Pulmonary artery endothelial cell (primary cell): Measurements from ENCODE around the gene GABBR2. TPM values are rescaled to one million over a fixed set of nuclear protein-coding genes. Genes with fewer than 3 reads are reported as not detected.

ENCODE experiments used
- DNase-seq: peaks from one replicate; pipeline ENCODE4 v3.0.0-alpha.2; 2011; ENCODE audit warnings: low read depth, low spot score
- total RNA-seq: library from RNA; depleted of rRNA; stranded (reverse); fragments of >200 nt; gene quantifications from 2 replicates; pipeline ENCODE4 v1.2.3, GENCODE V29; 2014

Gene GABBR2
- total RNA-seq, result 13.7 and 23.3 TPM in 2 replicates

DNA sequence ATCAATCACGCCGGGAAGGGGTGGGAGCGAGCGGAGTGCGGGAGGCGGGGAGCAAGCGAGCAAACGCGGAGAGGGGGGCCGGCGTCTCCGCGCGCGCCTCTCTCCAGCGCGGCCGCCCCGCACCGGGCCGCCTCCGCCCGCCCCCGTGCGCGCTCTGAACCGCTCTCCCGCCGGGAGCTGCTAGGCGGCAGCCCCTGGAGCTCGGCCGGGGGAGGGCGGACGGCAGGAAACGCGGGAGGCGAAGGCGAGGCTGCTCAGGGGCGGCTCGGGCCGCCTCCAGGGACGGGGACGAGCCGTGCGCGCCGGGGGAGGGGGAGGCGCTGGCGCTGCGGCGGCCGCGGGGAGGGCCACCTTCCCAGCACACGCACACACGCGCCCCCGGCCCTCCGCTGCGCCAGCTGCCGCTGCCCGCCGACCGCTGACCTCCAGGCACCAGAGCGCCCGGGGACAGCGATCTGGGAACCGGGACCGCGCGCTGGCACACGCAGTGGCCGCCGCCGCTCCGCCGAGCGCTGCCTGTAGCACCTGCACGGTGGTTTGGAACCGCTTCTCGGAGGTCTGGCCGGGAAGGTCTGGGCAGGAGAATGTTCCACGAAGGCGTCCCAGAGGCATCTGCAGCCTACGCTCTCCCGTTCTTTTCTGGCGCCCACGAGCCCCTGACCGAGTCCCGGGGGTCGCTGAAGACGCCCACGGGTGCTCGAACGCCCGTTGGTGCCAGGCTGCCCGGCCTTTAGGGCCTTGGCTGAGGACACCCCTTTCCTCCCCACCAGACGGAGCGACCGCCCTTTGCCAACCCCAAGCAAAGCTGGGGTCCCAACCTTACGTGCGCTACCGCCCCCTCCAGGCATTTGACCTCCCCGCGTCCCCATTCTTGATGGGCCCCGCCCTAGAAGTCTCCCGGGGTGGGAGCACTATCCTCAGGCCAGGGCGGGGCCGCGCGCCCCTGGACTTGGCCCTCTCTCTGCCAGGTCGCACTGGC lies at the start of gene GABBR2:
Gene GABBR2 (minus strand): TSS at position 3 of the 979 bp plus-strand sequence. CDS start 198 bp downstream, outside the sequence.
- no peak for DNase-seq

DNA sequence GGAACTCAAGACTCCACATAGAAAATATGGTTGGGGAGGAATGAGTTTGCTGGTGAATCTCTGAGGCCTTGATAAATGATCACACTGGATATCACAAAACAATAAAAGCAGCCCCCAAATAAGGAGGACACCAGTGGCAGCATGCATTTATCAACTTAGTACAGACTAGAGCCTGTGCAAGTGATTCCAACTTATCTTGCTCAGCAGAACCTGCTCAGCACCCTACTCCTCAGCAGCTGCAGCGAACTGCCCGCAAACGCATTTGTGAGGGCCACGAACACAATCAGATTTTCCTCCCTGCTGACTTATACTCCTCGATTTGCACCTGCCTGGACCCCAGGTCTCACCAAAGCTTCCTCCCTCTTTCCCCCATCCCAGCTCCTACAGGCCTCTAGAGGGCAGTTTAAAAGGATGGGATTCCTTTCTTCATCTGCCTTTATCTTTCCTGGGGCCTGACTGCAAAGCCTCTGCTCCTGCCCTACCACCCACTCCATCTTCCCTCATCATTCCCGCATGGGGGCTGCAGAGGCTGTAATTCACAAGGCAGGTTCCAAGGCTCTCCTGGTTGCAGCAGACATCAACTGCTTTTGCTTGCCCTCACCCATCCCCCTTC lies 46.4 kb upstream of the GABBR2 start:
- no peak for DNase-seq

DNA sequence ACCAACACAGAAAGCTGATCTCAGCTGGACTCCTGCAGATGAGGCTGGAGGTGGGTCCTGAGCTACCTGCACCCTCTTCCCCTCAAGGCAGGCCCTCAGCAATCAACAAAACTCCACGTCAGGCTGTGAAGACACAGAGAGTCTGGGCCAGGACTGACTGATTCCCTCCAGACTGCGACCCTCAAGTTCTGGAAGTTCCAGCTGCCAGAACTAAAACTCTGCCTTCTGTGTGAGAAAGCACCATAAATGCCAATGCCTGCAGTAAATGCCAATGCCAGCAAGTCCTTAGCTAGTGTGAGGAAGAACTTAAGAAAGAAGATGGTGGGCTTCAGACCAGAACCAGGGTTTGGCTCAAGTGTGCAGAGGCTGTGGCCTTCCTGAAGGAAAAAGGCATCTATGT lies 42.5 kb upstream of the GABBR2 start:
- no peak for DNase-seq

DNA sequence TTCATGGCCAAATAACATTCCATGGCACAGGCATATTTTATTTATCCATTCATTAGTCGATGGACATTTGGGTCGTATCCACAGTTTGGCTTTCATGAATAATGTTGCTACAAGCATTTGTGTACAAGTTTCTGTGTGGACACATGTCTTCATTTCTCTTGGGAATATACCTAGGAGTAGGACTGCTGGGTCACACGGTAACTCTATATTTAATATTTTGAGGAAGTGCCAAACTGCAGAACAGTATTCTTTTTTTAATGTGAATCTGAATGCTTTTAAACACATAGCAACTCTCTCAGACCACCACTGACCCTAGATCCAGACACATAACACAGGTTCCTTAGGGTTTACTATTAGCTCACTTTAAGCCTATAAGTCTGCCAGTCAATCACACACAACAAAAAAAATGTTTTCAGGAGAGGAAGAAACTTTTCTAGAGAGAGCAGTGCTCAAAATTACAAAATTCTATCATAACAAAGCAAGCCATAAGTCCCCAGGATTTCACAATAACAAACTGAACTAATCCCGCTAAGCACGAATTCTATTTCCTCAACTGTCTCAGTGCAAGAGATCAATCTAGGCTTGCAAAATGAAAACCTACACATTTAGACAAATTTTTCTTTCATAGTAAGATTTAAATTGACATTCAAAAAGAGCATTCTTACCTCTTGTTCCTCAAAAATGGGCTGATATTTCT lies 41.8 kb upstream of the GABBR2 start:
- no peak for DNase-seq

DNA sequence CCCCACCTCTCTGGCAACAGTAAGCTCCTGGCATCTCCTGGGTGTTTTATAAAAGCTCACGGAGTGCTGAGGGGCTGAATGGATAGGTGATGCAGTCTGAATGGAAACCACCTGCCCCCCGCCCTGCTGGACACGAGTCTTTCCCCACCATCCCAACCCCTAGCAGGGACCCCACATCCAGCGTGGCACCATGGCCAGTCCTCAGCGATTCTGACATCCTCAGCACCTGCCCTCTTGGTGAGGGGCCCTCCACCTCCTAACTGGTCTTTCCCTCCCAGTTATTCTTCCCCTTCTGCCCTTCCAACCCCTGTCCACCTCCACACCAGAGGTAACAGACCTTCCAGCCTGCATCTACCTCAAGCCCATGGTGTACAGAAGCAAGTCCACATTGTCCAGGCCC lies 38.7 kb upstream of the GABBR2 start:
- no peak for DNase-seq

DNA sequence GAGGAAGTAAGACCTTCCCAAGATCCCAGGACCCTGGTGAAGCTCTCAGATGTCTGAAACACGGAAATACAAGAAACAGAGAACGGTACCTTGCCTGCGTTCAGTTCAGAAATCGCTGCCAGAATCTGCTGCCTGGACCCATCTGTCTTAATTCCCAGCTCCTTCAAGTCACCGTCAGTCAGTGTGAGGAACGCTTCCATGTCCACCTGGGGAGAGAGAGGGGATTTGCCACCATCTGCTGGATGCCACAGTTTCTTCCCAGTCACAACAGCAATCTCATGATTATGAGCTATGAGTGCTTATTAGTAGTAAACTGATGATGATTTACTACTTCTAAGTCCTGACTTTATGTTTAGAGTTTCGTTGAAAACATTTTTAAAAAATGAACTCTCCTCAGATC lies 36.7 kb upstream of the GABBR2 start:
- DNase-seq, result no peak

DNA sequence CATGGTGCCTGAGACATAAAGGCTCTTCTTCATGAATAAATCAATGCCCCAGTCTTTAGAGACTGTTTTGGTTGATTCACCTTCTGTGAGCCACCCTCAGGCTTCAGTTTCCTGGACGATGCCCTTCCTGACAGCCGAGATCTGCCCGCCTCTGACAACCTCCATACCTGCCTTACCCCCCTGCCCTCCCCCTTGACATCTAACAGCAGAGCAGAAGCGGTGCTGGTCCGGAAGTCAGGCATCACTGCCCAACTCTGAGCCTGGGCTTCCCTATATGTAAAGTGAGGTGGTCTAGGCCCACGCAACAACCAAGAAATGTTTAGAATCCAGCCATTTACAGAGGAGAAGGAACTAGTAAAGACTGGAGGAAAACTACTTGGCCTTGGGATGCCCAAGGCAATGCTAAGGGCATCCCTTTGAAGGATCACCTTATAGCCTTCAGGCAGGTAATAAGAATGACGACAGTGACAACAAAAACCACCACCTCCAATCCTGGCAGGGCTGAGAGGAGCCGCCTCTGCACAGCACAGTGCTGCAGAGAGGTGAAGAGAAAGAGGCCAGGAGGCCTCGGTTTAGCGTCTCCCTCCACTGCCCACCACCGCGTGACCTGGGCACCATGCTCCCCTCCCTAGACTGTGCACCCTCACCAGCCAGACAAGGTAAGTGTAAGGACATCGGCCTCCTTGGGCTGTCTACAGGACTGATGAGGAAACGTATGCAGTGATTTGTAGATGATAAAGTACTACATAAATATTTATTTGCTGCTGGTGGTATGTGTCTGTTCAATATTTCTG lies 35.3 kb upstream of the GABBR2 start:
- DNase-seq, result no peak

DNA sequence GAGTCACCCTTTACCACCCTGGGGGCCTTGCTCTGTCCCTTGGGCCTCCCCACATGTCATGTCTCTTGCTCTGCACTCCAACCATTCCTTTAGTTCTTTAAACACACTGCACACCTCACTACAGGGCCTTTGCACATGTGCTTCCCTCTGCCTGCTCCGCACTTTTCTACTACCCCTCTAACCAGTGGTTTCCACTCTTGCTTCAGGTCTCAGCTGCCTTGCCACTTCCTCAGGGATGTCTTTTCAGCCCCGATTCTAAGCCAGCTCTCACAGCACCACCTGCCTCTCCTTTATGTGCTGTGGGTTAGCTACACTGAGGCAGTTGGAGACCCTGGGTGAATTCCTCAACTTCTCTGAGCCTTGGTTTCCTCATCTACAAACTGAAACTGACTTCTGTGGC lies 34.6 kb upstream of the GABBR2 start:
- no peak for DNase-seq

DNA sequence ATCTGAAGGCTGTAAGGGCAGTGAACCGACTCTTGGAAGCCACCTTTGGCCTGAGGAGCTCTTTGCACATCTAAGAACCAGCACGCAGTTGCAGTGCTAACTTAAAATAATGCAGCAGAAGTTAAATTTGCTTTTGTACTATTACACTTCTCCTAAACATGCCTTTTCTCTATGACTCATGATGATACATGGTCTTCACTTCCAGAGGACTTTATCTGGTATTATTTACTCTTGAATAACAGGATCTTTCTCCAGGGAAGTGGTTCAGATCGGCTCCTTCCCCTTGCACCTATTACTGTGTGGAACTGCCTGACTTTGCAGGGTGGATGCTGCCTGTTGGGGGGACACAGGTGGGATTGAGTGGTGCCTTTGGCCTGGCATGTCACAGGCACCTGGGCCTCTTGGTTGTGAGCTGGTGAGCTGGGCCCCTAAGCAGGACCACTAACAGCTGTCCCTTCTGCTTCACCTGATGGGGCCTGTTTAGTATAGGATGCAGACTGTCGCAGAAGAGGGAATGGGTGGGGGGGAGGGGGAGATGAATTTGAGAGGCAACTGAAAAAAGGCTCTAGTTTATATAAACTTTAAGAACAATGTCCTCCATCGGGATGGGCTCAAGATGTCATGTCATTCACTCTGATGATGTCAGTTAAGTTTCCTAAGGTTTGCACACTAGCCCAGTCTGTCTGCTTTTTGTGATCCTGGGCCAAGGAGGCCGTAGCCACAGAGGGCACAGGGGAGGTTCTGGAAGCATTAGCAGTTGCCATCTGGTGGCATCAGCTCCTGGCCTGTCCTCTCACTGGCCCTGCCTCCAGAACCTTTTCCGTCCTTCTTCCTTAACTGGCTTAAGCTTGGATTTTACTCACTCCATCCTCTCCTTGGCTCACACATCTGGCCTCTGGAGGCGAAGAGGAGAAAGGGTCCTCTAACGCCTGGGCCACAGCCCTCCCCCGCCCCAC lies 33.9 kb upstream of the GABBR2 start:
- DNase-seq, result no peak

DNA sequence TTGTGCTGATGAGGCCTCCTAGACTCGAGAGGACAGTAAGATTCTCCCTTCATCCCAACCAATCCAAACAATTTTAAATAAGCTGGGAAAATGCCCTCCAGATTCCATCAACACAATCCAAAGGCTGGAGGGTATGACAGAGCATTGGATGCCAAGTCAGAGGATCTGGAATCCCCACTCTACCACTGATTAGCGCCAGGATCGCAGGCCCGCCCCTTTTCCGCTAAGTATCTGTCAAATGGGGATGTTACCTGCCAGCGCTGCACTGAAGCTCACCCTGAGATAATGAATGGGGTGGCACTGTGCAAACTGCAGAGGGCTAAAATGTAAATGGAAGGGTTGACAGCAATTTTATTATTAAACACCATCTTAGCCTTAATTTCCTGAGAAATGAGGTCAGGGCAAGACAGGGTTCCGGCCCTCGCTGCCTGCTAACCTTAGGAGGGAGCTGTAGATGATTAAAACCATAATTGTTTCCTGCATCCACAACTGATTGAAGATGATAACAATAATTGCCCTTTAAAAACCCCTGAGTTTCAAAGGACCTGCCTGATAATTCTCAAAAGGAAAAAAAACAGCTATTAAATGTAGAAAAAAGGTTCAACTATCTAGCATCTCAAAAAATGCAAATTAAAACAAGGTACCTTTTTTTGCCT lies 31.6 kb upstream of the GABBR2 start:
- DNase-seq, result no peak

DNA sequence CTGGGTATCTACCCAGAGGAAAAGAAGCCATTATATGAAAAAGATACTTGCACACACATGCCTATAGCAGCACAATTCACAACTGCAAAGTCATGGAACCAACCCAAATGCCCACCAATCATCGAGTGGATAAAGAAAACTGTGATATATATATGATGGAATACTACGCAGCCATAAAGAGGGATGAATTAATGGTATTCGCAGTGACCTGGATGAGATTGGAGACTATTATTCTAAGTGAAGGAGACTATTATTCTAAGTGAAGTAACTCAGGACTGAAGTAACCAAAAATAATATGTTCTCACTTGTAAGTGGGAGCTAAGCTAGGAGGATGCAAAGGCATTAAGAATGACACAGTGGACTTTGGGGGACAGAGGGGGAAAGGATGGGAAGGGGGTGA lies 30.0 kb upstream of the GABBR2 start:
- no peak for DNase-seq

DNA sequence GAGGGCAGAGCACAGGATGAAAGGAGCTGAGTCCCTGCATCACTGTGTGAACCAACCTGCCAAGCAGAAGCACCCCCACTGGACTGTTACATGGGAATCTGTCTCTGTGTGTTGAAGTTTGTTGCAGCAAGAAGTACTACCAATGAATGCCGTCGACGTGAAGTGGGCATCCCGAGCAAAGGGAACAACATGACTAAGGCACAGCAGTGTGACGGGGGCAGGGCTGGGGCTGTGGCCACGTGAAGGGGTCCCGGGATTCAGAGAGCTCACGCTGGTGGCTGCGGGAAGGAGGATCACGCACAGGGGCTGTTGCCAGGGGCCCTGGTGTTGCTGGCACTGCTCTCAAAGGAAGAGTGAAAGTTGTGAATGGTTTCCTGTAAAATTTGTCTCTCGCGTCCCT lies 27.5 kb upstream of the GABBR2 start:
- no peak for DNase-seq

DNA sequence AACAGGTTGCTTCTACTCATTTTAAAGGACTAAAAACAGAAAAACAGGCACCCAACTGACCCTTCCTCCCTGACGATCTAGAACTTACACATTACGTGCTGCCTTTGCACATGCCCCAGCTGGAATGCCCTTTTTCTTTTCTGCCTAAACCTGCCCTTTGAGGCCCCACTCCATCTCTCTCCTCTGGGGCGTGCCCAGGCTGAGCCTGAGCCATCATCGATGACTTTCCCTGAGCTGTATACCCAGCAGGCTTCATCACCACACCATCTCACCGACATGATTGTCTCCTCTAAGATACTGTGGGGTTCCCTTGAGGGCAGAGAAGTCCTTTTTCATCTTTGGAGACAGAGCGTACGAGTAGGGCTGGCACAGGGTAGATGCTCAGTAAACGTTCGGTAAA lies 24.1 kb upstream of the GABBR2 start:
- no peak for DNase-seq

DNA sequence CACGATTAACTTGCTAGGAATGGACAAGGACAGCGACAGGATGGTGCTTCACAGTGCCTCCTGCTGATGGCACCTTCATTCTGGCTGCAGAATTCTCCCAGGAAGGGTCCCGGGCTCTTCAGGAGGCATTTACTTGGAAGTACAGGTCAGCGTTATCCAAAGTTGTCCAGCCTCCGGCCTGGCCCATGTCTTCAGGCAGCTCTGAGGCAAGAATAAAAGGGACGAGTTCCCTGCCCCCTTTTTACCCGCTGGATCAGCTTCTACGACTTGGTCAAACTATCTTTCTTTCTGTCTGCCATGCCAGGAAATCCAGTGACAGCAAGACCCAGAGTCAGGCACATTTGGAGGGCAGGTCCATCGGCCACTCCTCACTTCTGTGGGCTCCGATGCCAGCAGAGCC lies 23.4 kb upstream of the GABBR2 start:
- no peak for DNase-seq

DNA sequence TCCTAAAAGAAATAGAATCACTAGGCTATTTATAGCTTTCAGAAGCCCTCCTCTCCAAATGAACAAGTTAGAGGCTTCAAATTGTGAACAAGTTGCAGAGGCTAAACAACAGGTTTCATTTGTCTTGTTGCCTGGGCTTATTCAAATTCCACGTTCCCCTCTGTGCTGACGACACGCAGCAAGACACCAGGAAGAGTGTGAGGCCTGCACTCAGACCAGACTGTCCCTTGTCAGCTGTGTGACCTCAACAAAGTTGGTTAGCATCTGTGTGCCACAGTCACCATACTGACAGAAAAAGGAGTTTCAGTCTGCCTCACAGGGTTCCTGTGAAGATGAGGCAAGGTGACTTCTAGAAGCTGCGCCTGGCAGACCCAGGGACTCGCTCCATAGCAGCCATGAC lies 22.1 kb upstream of the GABBR2 start:
- DNase-seq, result no peak

DNA sequence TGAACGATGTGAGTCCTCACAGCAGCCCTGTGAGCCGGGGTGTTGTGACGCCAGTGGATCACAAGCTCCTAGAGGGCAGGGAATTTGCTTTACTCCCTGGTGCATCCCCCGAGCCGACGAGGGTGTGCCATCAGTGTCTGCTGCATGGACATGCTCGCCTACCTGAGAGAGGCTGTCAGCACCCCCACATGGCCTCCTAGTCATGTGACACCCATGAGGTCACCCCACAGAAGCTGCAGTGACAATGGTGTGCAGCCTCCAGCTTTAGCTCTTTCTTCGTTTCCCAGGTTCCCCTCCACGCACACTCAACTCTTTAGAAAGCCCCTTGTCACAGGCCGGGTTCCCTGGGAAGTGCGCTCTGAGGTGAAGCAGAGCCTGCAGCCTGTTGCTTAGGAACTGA lies 19.8 kb upstream of the GABBR2 start:
- no peak for DNase-seq

DNA sequence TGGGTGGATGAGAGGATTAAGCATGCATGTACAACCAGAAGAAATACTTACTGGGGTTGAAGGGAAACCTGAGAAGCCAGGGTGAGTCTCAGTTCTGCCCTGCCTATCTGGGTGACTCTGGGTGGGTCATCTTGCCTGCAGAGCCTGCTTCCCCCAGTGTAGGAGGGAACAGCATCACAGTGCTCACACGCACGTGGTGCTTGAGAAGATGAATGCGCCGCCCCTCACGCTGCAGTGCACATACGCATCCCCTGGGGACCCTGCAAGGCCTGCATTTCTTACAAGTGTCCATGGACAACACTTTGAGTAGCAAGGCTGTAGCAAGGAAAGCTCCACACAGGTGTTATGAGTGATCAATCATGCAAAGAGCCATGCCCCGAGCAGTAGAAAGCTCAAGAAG lies 18.7 kb upstream of the GABBR2 start:
- no peak for DNase-seq

DNA sequence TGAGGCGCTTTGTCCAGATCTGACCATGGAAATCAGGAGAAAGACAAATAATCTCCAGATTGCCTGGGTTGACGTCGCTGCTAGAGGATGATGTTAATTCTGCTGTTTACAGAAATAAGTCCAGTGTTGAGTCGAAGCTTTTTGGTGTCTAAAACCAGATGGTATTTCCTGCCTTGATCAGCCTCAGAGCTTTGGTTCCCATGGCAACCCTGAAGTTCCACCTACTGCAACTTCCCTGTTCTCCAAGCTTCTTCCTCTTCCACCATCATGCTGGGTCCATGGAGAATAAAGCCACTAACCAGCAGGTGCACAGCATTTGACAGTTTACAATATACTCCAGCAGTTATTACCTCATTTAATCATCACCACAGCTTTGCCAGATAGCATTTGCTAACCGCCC lies 18.0 kb upstream of the GABBR2 start:
- no peak for DNase-seq

DNA sequence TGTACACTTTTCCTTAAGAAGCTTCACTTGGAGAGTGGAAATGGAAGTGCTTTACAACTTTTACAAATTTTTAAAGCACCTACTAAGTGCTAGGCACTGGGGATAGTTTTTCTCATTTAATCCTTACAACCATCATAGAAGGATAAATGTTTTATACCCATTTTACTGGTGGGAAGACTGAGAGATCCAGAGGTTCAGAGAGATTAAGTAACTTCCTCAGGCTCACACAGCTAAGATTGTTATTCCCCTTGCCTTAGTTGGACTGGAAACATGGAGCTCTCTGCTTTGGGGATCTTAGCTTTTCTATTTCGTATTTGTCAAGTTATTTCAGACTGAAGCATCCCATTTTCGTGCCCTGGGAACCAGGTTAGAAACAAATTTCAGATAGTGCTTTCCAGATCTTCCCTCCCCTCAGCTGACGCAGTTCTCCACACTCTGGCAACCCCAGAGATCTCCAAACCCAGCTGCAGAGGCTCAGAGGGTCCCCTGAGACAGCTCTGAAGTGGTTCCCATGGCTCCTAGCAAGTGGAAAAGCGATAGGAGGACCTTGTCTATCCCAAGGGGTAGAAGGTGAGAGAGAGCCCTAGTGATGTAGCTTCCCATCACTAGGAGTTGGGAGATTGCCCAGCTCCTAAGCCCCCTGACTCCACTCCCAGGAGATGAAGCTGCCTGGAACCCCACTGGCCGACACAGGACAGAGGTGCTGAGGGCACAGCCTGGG lies 16.2 kb upstream of the GABBR2 start:
- DNase-seq, result no peak
